Cortex of kidney (tissue), 1 donor: ENCODE results near the gene SLC35F4.
"Not testable (repeated sequence)": the region's sequence is repeated elsewhere in the genome, so short reads cannot be mapped to it uniquely, and the experiment has no call there.

ENCODE experiments used
- DNase-seq: peaks from one replicate; lab custom pipeline; 2025; lab: John Stamatoyannopoulos, UW

The SLC35F4 gene

GRCh38 chr14:57796556-57796955 lies 69.3 kb downstream of the SLC35F4 start:
- DNase-seq = no peak

- DNase-seq = no peak
Measured at GRCh38 chr14:57785058-57785457, 80.8 kb downstream of the SLC35F4 start.

DNA sequence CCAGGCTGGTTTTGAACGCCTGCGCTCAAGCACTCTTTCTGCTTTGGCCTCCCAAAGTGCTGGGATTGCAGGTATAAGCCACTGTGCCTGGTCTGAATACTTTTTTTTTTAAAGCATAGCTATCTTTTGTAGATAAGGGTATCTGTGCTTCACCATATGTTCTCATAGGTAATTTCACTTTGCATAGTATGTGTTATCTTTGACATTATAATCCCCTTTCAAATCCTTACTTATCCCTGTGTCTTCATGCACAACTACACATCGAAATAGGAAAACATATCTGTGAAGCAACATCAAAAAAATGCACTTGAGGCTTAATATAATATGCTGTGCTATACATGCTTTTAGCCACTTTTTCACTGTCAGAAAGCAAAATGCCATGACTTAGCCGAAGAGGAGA lies 94.1 kb downstream of the SLC35F4 start:
- DNase-seq = no peak

GRCh38 chr14:57769863-57770523 lies 95.9 kb downstream of the SLC35F4 start:
- no peak for DNase-seq

DNA sequence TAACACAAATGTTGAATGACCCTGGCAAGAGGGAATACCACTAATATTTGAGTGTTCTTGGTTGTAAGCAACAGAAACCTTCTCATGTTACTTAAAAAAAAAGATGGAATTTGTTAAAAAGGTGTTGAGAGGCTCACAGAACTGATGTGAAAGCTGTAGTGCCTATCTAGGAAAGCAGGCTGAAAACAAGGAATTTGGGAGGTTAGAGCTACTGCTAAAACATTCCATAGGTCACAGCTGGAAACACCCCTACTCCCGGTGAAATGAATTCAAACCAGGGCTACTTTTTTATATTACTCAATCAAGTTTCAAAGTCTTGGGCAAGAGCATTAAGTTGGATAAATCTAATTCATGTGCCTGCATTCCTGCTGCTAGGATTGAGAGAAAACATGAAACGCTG lies 104.1 kb downstream of the SLC35F4 start:
- DNase-seq = no peak

DNA sequence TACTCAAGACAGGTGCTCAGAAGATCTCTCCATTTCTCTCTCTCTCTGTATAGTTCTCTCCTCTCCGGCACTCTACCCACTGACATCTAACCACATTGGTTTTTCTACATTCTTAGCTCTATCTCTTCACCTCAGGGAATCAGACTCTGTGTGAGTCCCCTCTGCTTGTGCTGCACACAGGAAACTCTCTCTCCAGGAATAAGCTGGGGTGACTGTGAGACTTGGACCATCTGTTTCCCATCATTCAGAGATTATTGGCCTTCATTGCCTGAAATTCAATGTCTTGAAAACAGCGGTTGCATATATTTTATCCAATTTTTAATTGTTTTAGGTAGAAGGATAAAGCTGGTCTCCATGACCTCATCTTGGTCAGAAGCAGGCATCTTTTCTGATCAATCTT lies 105.0 kb downstream of the SLC35F4 start:
- no peak for DNase-seq

- no peak for DNase-seq
Measured at GRCh38 chr14:57755018-57755521, 110.8 kb downstream of the SLC35F4 start.

DNA sequence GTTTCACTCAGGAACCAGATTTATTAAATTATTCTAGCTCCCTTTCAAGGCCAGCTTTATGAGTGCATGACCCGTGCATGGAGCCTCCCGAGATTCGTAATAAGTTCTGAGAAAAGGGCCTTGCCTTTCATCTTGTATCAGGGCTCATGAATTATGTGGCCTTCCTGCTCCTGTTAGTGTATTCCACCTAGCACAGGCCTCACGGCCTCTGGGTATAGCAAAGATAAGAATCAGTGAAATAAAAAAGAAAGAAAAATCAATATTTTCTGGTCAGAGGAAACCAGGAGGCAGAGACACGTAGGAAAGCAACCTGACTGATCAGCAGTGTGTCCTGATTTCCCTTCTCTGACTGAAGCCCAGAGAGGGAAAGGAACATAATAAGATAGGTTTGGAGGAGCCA lies 111.4 kb downstream of the SLC35F4 start:
- no peak for DNase-seq

DNA sequence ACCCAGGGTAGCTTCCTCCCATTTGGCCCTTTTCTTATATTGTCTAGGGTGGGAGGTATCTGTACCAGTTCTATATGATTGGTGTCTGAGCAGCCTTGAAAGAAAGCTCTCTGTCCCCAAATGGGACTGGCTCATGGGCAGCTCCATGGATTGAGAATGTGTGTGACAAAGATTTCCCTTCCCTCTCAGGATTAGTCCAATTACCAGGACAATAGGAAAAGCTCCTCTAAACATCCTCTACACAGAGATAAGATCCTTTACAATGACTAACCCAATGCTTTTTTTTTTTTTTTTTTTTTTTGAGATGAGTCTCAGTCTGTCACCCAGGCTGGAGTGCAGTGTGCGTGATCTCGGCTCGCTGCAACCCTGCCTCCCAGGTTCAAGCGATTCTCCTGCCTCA lies 112.1 kb downstream of the SLC35F4 start:
- DNase-seq = no peak

- DNase-seq = not testable (repeated sequence)
Measured at GRCh38 chr14:57752142-57752695, 113.7 kb downstream of the SLC35F4 start.

DNA sequence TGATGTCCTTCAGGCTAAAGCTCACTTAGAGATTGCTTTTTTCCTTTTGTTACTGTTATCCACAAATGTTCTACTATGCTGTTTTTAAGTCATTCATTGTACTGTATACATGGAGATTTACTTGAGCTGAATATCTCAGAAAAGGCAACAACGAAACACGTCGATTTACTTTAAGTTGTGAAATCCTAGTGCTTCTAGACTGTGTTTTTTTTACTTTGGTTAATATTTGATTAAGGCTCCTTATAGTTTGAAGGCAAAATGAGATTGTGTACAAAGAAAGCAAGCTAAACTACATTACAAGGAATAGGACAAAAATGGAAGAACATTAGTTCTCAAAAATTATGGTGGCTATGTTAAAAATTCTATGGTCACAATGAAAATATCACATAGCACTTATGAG lies 114.5 kb downstream of the SLC35F4 start:
- DNase-seq = no peak

DNA sequence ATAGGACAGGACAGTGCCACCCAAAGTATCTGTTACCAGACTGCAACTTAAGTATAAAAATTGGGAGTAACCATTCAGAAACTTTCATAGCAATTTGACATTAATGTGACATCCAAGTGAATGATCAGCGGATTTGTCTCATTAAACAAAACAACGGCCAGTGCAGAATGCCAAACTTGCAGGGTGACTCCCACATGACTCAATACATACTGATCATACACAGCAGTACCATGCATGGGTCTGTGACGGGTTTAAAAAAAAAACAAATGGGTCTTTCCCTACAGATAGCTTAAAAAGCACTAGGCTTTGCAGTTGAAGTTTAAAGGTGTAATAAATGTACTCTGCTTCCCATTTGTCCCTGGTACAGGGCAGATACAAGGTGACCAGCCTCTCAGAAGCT lies 116.6 kb downstream of the SLC35F4 start:
- no peak for DNase-seq

DNA sequence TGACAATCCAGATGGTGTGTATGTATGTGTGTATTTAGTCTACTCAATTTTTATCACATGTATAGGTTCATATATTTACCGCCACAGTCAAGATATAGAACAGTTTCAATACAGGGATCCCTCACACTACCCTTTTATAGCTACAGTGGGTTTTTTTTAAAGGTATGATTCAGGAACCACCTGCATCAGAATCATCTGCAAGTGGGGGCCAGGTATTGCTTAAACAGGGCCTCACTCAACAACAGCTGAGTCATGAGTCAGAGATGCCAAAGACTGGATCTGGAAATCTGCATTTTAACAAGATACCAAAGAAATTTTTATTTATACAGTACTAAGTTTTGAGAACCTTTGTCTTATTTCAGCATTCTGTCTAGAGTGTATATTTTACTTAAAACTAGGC lies 117.6 kb downstream of the SLC35F4 start:
- no peak for DNase-seq

DNA sequence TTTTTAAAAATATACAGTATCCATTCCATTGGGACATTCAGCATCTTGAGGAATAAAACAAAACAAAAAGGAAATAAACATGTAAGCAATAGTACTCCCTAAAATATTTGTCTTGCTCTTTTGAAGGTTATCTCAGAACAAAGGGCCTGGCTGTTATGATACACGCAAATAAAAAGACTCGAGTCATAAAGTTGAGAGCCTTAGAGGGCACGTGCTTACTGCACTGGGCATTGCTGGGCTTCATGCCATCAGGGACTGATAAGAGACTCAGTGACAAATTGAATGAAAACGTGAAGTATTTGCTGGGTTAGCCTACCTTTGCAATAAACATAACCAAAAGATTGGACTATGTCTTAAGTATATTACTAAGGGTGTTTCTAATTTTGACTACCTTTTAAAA lies 118.9 kb downstream of the SLC35F4 start:
- DNase-seq = no peak

GRCh38 chr14:57746563-57746962 lies 119.3 kb downstream of the SLC35F4 start:
- no peak for DNase-seq

DNA sequence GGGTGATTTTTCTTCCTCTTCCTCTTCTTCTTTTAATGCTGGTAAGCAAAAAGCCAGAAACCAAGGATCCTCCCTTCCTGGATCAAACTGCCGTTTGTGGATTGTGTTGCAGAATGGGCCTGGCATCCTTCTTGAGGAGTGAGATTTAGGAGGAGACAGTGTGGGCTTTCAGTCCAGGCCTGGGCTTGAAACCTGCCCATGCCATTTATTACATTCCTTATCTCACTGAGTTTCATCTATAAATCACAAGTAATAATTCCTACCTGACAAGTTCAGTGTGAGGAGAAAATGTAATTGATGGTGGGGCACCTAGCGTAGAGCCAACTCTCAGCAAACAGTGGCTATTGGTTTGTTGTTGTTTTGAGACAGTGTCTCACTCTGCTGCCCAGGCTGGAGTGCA lies 126.4 kb downstream of the SLC35F4 start:
- no peak for DNase-seq

- no peak for DNase-seq
Measured at GRCh38 chr14:57737598-57737997, 128.3 kb downstream of the SLC35F4 start.

GRCh38 chr14:57736391-57736790 lies 129.5 kb downstream of the SLC35F4 start:
- no peak for DNase-seq

- no peak for DNase-seq
Measured at GRCh38 chr14:57735276-57735675, 130.6 kb downstream of the SLC35F4 start.

DNA sequence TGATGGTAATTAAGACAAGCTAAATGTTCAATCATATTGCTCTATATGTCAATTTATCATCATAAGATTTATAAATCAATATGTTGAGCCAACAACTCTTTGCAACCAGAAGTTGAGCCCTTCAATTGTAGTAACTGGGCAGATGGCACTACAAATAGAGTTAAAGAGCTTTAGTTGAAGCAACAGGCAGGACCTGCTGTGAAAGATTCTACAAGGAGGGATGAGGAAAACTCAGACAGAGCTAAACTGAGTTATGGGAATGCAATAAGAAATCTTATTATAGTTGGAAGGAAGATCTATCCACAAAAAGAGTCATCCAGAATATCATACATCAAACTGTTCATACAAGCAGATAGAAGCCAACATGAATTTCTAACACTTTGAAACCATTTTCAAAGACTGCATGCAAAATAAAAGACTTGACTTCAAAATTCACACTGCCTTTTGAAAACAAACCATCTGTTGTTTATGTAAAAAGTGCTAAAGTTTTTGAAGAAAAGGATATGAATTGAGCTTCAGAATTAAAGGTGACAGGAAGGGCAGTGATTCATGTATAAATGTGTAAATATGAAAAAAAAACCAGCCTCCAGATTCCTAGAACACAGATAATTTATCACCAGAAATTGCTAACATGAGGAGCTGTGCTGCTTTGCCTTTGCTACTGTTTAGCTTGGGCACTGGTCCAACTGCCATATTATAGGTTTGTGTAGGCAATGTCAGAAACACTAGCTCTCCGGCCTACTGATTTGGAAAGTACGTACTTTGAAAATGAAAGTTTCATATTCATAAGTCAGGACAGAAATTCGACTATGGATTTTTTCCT lies 133.2 kb downstream of the SLC35F4 start:
- no peak for DNase-seq

GRCh38 chr14:57729208-57730187 lies 136.4 kb downstream of the SLC35F4 start:
- DNase-seq = no peak
